HG03064 (cell line): ENCODE data around the gene CCDC30.

ENCODE experiments used
- ATAC-seq: cut with Tn5 transposase; IDR thresholded peaks from one replicate; pipeline ENCODE4 v1.9.1; 2021; ENCODE audit warnings: low read depth; ENCODE audit not compliant: unreplicated experiment

Gene CCDC30

DNA sequence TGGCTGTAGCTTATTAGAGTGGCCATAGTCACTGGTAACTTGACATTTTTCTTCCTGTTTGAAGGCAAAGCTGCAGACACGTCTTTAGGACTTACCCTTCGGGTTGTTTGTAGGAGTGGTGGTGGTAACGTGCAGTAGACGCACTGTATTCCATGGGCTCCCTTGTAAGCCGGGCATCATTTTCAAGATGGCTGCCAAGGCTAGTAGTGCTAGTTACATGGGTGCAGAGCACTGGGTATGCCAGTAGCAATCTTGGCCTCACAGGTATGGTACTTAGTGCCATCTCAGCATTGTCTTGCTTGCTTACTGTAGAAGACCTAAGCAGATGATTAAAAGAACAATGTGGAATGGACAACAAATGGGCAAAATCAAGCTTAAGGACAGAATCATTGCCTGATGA is 221.1 kb downstream of the CCDC30 start:
- no peak for ATAC-seq

GRCh38 chr1:42686418-42686817 is 223.3 kb downstream of the CCDC30 start:
- no peak for ATAC-seq

DNA sequence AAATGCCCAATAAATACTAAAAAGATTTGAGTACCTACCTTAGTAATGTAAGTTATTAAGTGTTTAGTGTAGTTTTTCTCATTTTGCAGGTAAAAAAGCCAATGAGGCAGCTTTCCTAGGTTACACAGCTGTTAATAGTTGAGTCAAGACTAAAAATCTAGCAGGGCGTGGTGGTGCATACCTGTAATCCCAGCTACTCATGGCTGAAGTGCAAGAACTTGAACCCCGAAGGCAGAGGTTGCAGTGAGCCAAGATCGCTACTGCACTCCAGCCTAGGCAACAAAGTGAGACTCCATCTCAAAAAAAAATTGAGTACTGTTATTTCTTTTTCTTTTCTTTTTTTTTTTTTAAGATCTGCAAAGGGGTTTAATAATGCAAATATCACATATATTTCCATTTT is 226.8 kb downstream of the CCDC30 start:
- ATAC-seq: no peak

DNA sequence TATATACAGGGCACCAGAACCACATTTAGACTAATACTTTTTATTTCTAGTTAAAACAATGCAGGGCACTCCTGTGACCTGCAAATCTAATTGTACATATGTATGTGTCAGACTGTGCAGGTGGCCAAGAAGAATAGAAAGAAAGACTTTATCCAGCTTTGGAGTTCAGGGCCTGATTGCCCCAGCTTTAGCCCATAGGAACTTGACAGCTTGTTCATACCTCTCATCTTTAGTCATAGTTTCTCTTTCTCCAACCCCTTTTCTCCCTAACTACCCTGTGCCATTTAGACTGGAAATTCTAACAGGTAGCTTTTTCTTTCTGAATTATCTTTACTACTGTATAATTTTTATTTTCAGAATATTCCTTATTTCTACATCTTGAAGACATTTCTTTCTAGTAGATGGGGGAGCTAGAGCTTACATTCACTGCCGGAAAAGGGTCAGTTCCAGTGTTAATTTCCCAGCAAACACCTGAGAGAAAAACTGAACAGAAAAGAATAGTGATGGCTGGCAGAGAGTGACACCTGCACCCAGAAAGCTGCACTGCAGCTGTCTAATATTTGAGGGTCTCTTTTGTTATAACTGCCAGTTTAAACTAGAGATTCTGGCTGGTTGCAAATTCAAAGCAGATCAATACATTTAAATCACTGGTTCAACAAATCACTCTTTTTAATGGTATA is 227.5 kb downstream of the CCDC30 start:
- no peak for ATAC-seq

- ATAC-seq: no peak
Measured at GRCh38 chr1:42691157-42691498, 228.0 kb downstream of the CCDC30 start.

- ATAC-seq: no peak
Measured at GRCh38 chr1:42692461-42692860, 229.4 kb downstream of the CCDC30 start.

DNA sequence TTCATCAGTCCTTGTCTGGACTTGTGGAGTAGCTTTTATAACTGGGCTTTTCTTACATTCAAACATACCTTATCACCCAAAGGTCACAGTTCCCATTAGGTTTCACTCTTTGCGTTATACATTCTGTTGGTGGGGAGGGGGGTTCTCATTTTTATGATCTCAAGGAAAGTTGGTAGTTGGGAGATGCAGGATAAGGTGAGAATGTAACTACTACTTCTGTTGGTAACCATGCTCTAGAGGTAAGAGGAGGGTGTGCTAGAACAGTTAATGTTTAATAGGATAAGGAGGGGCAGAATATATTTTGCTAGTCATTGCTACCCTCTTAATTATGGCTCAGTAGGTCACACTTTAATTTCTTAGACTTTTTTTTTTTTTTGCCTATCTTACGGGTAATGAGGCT is 229.8 kb downstream of the CCDC30 start:
- ATAC-seq: no peak

DNA sequence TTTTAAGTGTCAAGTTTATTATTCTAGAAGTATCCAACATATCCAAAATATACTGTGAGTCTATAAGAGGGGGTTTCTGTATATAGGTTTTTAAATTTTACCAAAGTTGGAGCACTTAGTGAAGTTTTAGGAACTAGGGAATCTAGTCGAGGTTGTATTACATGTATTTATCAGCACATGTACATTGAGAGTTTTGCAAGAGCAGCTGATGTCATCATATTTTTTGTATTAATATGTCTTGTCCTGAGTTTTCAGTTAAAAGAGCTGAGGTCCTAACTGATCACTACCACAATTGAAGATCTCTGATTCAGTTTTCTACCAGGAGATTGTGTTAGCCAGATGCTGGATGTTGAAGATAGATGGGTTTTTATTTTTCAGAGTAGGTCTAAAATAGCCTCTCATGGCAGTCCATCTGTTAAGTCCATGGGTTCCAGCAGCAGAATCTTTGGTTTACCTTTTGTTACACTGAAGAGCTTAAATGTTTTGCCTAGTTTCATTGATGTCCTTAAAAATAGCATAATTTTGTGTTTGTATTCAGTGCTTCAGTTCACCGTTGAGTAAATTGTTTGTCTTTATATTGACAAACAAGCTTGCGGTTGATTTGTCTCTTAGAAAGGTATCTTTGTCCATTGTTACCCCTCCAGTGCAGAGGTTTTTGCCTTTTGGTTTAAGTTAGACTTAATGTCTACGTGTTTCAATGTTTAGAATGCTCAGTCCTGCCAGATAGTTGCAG is 235.2 kb downstream of the CCDC30 start:
- ATAC-seq: no peak

DNA sequence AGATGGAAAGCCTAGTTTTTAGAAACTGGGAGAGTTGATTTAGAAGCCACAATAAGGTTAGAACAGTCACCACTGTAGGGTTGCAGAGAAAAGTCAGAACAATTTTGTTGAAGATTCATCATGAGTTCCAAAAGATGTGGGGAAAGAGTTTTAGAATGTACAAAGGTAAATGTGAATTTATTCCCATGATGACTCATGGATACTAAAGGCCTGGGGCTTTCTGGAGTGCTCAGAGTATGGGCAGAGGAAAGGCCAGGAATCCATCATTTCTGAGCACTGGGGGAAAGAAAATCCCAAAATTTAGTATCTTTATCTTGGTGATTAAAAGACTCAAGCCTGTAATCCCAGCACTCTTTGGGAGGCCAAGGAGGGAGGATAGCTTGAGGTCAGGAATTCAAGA is 236.9 kb downstream of the CCDC30 start:
- no peak for ATAC-seq

- no peak for ATAC-seq
Measured at GRCh38 chr1:42703888-42704464, 240.9 kb downstream of the CCDC30 start.
